HUDEP-2 (cell line): Measurements from ENCODE around the gene DNAH10.
"Not testable (repeated sequence)": the region's sequence is repeated elsewhere in the genome, so short reads cannot be mapped to it uniquely, and the experiment has no call there.

ENCODE experiments used
- DNase-seq, 76 experiments: peaks; one replicate each; lab custom pipeline; 2025; ENCODE audit not compliant: unreplicated experiment in 76 of 76; lab: John Stamatoyannopoulos, UW

Gene DNAH10

GRCh38 chr12:123900871-123901376 is 138.8 kb downstream of the DNAH10 start:
- DNase-seq, result no peak

GRCh38 chr12:123902821-123903220 is 140.7 kb downstream of the DNAH10 start:
- DNase-seq, result no peak

GRCh38 chr12:123903301-123904065 is 141.4 kb downstream of the DNAH10 start:
- DNase-seq, result no peak

GRCh38 chr12:123905319-123905925 is 143.3 kb downstream of the DNAH10 start:
- DNase-seq, result peak in 44 of 76 experiments; percentile 3 to 60 (median 29)

- no peak for DNase-seq
Observed at GRCh38 chr12:123906711-123907420, 144.8 kb downstream of the DNAH10 start.

GRCh38 chr12:123907726-123908476 is 145.8 kb downstream of the DNAH10 start:
- peak in 1 of 76 experiments; percentile 4 for DNase-seq

- DNase-seq, result no peak
Observed at GRCh38 chr12:123908884-123909725, 147.0 kb downstream of the DNAH10 start.

GRCh38 chr12:123910057-123910456 is 148.0 kb downstream of the DNAH10 start:
- no peak for DNase-seq

GRCh38 chr12:123910761-123911193 is 148.7 kb downstream of the DNAH10 start:
- no peak for DNase-seq

GRCh38 chr12:123911672-123912409 is 149.7 kb downstream of the DNAH10 start:
- not testable (repeated sequence) for DNase-seq

GRCh38 chr12:123912415-123913380 is 150.6 kb downstream of the DNAH10 start:
- no peak for DNase-seq

GRCh38 chr12:123914726-123915333 is 152.7 kb downstream of the DNAH10 start:
- no peak for DNase-seq

GRCh38 chr12:123916729-123917128 is 154.6 kb downstream of the DNAH10 start:
- DNase-seq, result no peak

GRCh38 chr12:123917337-123917850 is 155.3 kb downstream of the DNAH10 start:
- no peak for DNase-seq

GRCh38 chr12:123919980-123920360 is 157.9 kb downstream of the DNAH10 start:
- DNase-seq, result no peak

- no peak for DNase-seq
Observed at GRCh38 chr12:123923038-123923437, 160.9 kb downstream of the DNAH10 start.

GRCh38 chr12:123923927-123924326 is 161.8 kb downstream of the DNAH10 start:
- DNase-seq, result no peak
